HG03565 (cell line): Measurements from ENCODE around the gene MAN1A1.

Source experiments
- ATAC-seq: cut with Tn5 transposase; IDR thresholded peaks from one replicate; pipeline ENCODE4 v1.9.1; 2021; ENCODE audit warnings: mild to moderate bottlenecking, moderate library complexity; ENCODE audit not compliant: unreplicated experiment

Gene MAN1A1

GRCh38 chr6:119127627-119128026 is 221.9 kb downstream of the MAN1A1 start:
- ATAC-seq: no peak
